Cardiac muscle cell (in vitro differentiated cells and primary cell): ENCODE data around the gene EVC2. TPM values are rescaled to one million over a fixed set of nuclear protein-coding genes. Genes with fewer than 3 reads are reported as not detected.

Experiments
- DNase-seq, 2 donors: peaks; one replicate each; pipeline versions ENCODE4 v3.0.0 to v3.0.0-alpha.2; 2010 to 2017; ENCODE audit warnings: low read depth in 1 of 2, low spot score in 1 of 2
- H3K27ac ChIP-seq: fragments of 200-600 bp; sonication (generic); 2 replicates; pipeline ENCODE4 v1.5.1; 2016
- H3K27me3 ChIP-seq: fragments of 200-600 bp; sonication (generic); 2 replicates; pipeline ENCODE4 v1.6.0; 2016; ENCODE audit warnings: control low read depth
- H3K36me3 ChIP-seq: fragments of 200-600 bp; sonication (generic); 2 replicates; pipeline ENCODE4 v1.5.1; 2016; ENCODE audit warnings: control low read depth
- H3K4me1 ChIP-seq: fragments of 200-600 bp; sonication (generic); 2 replicates; pipeline ENCODE4 v1.8.1; 2017; ENCODE audit warnings: low read depth, mild to moderate bottlenecking, mixed run types
- H3K4me3 ChIP-seq: fragments of 200-600 bp; sonication (generic); 2 replicates; pipeline ENCODE4 v1.5.1; 2016; ENCODE audit warnings: mild to moderate bottlenecking
- H3K9me3 ChIP-seq: fragments of 200-600 bp; sonication (generic); 2 replicates; pipeline ENCODE4 v1.5.1; 2017; ENCODE audit warnings: low read depth, mild to moderate bottlenecking, control low read depth
- polyA plus RNA-seq: library from polyadenylated mRNA; unstranded; fragments of >200 nt; fragmentation: Nextera tagmentation; extraction: Ambion mirVana; gene quantifications from 2 replicates; pipeline ENCODE4 v1.2.1, GENCODE V29; 2016
- total RNA-seq: library from RNA; depleted of rRNA; stranded (reverse); fragments of >200 nt; gene quantifications from 2 replicates; pipeline ENCODE4 v1.2.3, GENCODE V29; 2016
- TF ChIP-seq, protein P1 (sequence below): IDR thresholded peaks from 2 replicates; pipeline ENCODE4 v1.5.1; 2012; ENCODE audit warnings: low read depth, mild to moderate bottlenecking, low read length

The EVC2 gene
- total and polyA plus RNA-seq, 2 experiments from 2014 or later = 2.0 to 3.1 TPM

DNA sequence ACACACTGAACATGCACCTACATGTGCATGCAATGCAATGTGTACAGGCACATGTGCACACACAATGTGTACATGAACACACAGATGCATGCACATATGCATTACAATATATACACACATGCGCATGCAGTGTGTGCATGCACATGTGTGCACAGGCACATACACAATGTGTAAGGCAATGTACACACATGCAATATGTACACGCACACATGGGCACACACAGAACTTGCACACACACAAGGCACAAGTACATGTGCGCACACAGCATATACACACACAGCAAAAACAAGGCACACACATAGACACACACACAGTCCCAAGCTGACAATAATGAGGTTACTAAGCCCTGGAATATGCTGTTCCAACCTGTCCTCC, 76.3 kb downstream of the EVC2 start:
- H3K9me3 ChIP-seq = no peaks in the 10 kb centered on the region
- no peak for DNase-seq
- H3K4me1 ChIP-seq = no peaks in the 10 kb centered on the region
- TF ChIP-seq, protein P1, sequence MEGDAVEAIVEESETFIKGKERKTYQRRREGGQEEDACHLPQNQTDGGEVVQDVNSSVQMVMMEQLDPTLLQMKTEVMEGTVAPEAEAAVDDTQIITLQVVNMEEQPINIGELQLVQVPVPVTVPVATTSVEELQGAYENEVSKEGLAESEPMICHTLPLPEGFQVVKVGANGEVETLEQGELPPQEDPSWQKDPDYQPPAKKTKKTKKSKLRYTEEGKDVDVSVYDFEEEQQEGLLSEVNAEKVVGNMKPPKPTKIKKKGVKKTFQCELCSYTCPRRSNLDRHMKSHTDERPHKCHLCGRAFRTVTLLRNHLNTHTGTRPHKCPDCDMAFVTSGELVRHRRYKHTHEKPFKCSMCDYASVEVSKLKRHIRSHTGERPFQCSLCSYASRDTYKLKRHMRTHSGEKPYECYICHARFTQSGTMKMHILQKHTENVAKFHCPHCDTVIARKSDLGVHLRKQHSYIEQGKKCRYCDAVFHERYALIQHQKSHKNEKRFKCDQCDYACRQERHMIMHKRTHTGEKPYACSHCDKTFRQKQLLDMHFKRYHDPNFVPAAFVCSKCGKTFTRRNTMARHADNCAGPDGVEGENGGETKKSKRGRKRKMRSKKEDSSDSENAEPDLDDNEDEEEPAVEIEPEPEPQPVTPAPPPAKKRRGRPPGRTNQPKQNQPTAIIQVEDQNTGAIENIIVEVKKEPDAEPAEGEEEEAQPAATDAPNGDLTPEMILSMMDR = no peak
- no peak overlapping the region for H3K4me3 ChIP-seq
- no peaks in the 10 kb centered on the region for H3K36me3 ChIP-seq
- H3K27me3 ChIP-seq = no peaks in the 10 kb centered on the region
- H3K27ac ChIP-seq = no peak overlapping the region

DNA sequence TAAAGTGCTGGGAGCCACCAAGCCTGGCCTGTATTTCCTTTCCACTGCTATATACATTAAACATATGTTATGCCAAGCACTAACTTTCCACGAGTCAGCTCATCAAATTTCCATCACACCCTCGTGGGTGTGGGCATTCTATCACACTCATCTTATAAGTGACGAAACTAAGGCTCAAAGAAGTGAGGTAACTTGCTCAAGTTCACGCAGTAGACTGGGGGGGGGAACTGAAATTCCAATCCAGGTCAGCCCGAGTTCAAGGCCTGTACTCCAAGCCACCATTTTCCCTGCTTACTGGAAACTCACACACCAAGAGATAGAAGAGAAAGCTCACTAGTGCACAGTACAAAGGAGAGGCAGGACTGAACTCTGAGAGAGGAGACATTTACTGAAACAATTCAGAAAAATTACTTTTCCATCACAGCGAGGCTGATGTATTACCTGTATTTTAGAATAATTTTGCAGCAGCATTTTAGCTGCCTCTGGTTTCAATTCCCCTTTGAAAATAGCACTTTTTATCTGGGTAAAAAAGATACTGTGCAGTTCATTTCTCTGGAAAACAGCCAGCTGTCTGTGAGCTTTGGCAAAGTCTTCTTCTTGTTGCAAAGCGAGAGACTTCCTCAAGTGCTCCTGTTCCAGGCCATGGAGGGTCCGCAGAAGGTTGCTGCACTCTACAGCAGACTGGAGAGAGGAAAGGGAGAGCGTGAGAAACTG, 76.8 kb downstream of the EVC2 start:
- H3K4me3 ChIP-seq = no peak overlapping the region
- no peak overlapping the region for H3K27ac ChIP-seq
- H3K9me3 ChIP-seq = no peaks in the 10 kb centered on the region
- TF ChIP-seq, protein P1 = no peak
- H3K4me1 ChIP-seq = no peaks in the 10 kb centered on the region
- no peaks in the 10 kb centered on the region for H3K27me3 ChIP-seq
- H3K36me3 ChIP-seq = no peaks in the 10 kb centered on the region
- DNase-seq = peak in 1 of 2 donors; percentile 69

DNA sequence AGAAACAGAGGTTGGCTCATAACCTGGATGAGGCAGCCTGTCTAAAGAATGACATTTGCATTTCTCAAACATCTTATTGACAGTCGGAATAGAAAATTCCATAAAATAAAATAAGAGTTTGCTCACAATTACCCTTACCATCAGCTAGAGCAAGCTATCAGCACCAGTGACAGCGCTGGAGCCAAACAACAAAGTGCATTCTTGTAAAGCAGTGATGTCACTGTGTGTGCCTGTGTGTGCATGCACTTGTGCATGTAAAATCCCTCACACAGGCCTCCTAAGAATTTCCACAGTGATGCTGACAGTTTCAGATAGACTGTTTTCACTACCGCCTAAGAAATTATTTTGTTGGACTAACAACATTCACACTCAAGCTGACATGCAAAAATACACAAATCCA, 77.6 kb downstream of the EVC2 start:
- H3K27me3 ChIP-seq = no peaks in the 10 kb centered on the region
- no peaks in the 10 kb centered on the region for H3K36me3 ChIP-seq
- TF ChIP-seq, protein P1 = no peak
- no peak overlapping the region for H3K27ac ChIP-seq
- no peaks in the 10 kb centered on the region for H3K4me1 ChIP-seq
- no peak overlapping the region for H3K4me3 ChIP-seq
- DNase-seq = no peak
- H3K9me3 ChIP-seq = no peaks in the 10 kb centered on the region

DNA sequence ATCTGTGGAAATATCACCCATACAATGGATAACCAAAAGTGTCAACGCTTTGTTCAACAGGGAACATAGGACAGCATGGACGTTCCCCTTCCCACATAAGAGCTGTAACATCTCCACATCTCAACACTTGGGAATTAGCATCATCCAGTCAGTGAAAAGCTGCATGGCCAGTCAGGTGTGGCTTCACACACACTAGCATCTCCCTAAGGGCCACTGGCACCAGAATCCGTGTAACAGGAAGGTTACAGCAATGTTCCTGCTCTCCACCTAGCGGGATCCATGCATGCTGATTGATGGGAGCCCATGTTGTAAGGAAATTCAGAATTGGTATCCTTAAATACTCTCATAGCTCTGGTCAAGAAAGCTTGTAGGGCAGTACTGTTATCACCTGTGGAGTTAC, 78.8 kb downstream of the EVC2 start:
- DNase-seq = no peak
- no peaks in the 10 kb centered on the region for H3K4me1 ChIP-seq
- TF ChIP-seq, protein P1 = no peak
- no peaks in the 10 kb centered on the region for H3K27me3 ChIP-seq
- H3K36me3 ChIP-seq = no peaks in the 10 kb centered on the region
- H3K9me3 ChIP-seq = no peaks in the 10 kb centered on the region
- H3K27ac ChIP-seq = no peak overlapping the region
- no peak overlapping the region for H3K4me3 ChIP-seq

DNA sequence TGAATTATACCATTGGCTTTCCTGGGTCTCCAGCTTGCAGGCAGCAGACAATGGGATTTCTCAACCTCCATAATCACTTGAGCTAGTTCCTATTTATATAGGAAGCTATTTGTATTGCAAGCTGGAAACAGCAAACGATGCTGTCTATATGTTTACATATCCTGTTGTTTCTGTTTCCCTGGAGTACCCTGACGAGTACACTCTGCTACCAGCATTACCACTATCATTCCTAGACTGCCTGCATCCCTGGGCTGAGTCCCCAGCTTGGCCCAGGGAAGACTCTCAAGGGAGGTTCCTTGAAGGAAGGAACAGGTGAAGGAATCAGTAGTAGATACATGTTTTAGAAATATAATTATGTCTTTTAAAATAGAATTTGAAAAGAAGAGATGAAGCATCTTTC, 81.4 kb downstream of the EVC2 start:
- H3K4me3 ChIP-seq = no peak overlapping the region
- no peak for DNase-seq
- no peaks in the 10 kb centered on the region for H3K9me3 ChIP-seq
- H3K27me3 ChIP-seq = no peaks in the 10 kb centered on the region
- H3K27ac ChIP-seq = no peak overlapping the region
- TF ChIP-seq, protein P1 = no peak
- no peaks in the 10 kb centered on the region for H3K4me1 ChIP-seq
- no peaks in the 10 kb centered on the region for H3K36me3 ChIP-seq
